ENCODE results near the gene DHRS7B. TPM values are rescaled to one million over a fixed set of nuclear protein-coding genes. Genes with fewer than 3 reads are reported as not detected.

Gene DHRS7B
- total RNA-seq, 4 donors from 2014 or later: 24.3 to 35.1 (median 33.7) TPM

DNA sequence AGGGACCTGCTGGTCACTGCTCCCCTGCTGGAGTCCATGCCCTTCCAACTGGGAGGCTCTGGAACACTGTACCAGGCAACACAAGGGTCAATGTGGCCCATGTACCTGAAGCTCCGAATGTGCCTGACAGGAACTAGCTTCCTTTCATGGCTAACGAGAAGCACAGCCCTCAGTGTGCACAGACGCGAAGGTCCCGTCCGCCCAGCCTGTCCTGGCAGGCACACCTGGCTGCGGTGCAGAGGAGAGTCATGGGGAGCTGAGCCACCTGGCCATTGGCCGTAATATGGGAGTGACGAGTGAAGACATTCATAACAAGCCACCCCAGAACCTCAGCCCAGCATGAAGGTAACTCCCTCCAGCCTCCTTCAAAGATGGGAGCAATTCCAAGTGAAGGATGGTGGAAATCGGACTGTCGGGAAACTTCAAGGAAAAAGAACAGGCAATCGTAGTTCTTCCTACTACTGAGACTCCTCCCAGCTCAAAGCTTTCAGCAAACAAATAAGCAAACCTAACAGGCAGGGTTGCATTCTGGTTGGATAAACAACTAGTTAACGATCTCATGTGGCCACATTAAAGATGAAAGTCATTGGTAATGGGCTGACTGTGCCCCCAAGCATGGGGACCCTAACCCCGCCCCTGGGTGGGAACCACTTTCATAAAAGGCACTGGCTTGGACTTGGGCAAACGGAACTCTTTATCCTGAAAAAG, 74.0 kb downstream of the DHRS7B start:
- DNase-seq (ENCODE audit: low spot score in 2 of 2): no peak
- TF ChIP-seq, protein P1, sequence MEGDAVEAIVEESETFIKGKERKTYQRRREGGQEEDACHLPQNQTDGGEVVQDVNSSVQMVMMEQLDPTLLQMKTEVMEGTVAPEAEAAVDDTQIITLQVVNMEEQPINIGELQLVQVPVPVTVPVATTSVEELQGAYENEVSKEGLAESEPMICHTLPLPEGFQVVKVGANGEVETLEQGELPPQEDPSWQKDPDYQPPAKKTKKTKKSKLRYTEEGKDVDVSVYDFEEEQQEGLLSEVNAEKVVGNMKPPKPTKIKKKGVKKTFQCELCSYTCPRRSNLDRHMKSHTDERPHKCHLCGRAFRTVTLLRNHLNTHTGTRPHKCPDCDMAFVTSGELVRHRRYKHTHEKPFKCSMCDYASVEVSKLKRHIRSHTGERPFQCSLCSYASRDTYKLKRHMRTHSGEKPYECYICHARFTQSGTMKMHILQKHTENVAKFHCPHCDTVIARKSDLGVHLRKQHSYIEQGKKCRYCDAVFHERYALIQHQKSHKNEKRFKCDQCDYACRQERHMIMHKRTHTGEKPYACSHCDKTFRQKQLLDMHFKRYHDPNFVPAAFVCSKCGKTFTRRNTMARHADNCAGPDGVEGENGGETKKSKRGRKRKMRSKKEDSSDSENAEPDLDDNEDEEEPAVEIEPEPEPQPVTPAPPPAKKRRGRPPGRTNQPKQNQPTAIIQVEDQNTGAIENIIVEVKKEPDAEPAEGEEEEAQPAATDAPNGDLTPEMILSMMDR (IDR thresholded peaks at IDR 0.05): no peak
- TF ChIP-seq EP300 (IDR thresholded peaks at IDR 0.05): no peak
- no peak for TF ChIP-seq POLR2A (IDR thresholded peaks at IDR 0.05)
- no peaks in the 10 kb centered on the region for H3K9me3 ChIP-seq
- H3K27me3 ChIP-seq: no peaks in the 10 kb centered on the region
- H3K27ac ChIP-seq: no peak overlapping the region
- no peak overlapping the region for H3K4me3 ChIP-seq
- WGBS, 2 donors: 80 to 83% methylated on average over 15 of the region's 15 CpGs
- H3K36me3 ChIP-seq: peaks cover 0 to 35% (median 15%) of the 10 kb centered on the region in 3 donors
- peaks cover 0 to 46% (median 9%) of the 10 kb centered on the region in 4 donors for H3K4me1 ChIP-seq

DNA sequence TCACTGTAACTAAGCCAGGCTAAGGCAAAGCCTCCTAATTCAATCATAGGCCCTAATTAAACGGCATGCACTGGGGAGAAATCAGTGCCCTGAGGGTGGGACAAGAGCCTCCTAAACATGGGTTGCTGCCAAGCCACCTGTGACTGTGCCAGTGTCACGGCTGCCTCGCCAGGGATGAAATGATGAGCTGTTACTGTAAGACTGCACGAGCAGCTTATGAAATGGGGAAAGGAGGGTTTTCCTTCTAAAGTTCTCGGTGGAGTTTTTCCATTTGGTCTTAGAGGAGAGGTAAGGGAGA, 74.5 kb downstream of the DHRS7B start:
- H3K36me3 ChIP-seq: peaks cover 0 to 34% (median 15%) of the 10 kb centered on the region in 3 donors
- H3K27ac ChIP-seq: no peak overlapping the region
- DNase-seq (ENCODE audit: low spot score in 2 of 2): no peak
- H3K4me3 ChIP-seq: no peak overlapping the region
- no peaks in the 10 kb centered on the region for H3K9me3 ChIP-seq
- WGBS, 2 donors: 58 to 62% methylated on average over 5 of the region's 5 CpGs
- TF ChIP-seq, protein P1 (IDR thresholded peaks at IDR 0.05): no peak
- TF ChIP-seq EP300 (IDR thresholded peaks at IDR 0.05): no peak
- TF ChIP-seq POLR2A (IDR thresholded peaks at IDR 0.05): no peak
- no peaks in the 10 kb centered on the region for H3K27me3 ChIP-seq
- peaks cover 0 to 46% (median 9%) of the 10 kb centered on the region in 4 donors for H3K4me1 ChIP-seq

DNA sequence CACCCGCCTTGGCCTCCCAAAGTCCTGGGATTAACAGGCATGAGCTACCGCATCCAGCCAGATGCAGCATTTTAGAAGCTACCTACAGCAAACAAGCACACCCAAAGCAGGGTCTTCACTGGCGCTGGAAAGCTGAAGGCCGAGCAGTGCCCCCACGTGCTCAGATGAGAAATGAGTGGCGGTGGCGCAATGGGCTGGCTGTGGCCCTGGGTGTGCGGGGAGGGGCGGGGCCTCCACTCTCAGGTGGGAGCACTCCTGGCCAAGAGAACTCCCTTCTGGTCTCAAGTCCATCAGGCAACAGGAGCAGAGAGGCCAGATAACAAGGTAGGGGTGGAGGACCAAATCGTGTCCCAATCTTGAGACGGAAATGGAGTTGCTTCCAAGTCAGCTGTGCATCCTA, 75.1 kb downstream of the DHRS7B start:
- WGBS, 2 donors: 93 to 96% methylated on average over 8 to 11 of the region's 11 CpGs
- no peak for DNase-seq (ENCODE audit: low spot score in 2 of 2)
- H3K27me3 ChIP-seq: no peaks in the 10 kb centered on the region
- no peak overlapping the region for H3K4me3 ChIP-seq
- no peak overlapping the region for H3K27ac ChIP-seq
- H3K9me3 ChIP-seq: no peaks in the 10 kb centered on the region
- TF ChIP-seq POLR2A (IDR thresholded peaks at IDR 0.05): no peak
- TF ChIP-seq, protein P1 (IDR thresholded peaks at IDR 0.05): no peak
- TF ChIP-seq EP300 (IDR thresholded peaks at IDR 0.05): no peak
- peaks cover 0 to 28% (median 12%) of the 10 kb centered on the region in 3 donors for H3K36me3 ChIP-seq
- peaks cover 0 to 46% (median 9%) of the 10 kb centered on the region in 4 donors for H3K4me1 ChIP-seq

DNA sequence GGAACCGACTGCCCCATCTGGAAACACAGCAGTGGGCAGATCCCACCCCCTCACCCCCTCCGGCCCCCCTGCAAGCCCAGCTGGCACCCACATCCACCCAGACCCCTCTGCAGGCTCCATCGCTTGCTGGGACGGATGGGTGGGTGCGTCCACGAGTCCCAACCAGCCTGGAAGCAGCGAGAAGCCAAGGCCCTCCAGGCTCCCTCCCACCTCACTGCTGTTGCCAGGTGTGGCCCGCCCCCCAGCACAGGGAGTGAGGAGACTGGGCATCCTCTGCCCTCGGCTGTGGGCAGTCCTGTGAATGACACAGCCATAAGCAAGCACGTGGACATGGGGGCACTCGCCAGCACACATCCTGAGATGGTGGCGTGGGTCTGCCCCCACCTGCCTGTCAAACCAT, 75.7 kb downstream of the DHRS7B start:
- WGBS, 2 donors: 87 to 93% methylated on average over 5 to 7 of the region's 12 CpGs

DNA sequence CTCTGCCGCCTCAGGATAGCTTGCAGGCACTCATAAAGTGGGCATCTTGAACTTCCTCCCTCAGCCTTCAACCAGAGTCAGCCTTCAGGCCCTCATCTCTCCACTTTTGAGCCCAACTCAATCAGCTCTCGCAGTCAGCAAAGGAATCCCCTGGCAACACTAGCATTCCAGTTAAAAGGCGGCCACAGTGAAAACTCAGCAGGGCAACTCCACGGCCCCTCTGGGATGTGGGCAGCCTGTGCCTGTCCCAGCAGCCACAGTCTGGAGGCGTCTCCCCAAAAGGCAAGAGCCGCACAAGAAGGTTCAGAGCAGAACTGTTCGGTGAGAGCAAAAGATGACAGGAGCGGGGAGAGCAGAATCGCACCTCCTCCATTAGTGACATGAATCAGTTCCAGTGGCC, 78.2 kb downstream of the DHRS7B start:
- TF ChIP-seq POLR2A (IDR thresholded peaks at IDR 0.05) (no peak), EP300 (IDR thresholded peaks at IDR 0.05) (no peak)
- TF ChIP-seq, protein P1 (IDR thresholded peaks at IDR 0.05): no peak
- peak overlapping the region in 1 of 4 donors; percentile 26 for H3K27ac ChIP-seq
- DNase-seq (ENCODE audit: low spot score in 2 of 2): no peak
- H3K4me1 ChIP-seq: peaks cover 0 to 59% (median 7%) of the 10 kb centered on the region in 4 donors
- no peaks in the 10 kb centered on the region for H3K27me3 ChIP-seq
- no peak overlapping the region for H3K4me3 ChIP-seq
- peaks cover 0 to 36% (median 0%) of the 10 kb centered on the region in 3 donors for H3K36me3 ChIP-seq
- 52 to 54% methylated on average over 9 of the region's 9 CpGs for WGBS, 2 donors
- no peaks in the 10 kb centered on the region for H3K9me3 ChIP-seq

More for the DNA sequence above, 75.7 kb downstream of the DHRS7B start:
- no peak for DNase-seq (ENCODE audit: low spot score in 2 of 2)
- Histone ChIP-seq H3K4me1 (peaks cover 0 to 46% (median 9%) of the 10 kb centered on the region in 4 donors), H3K27ac (no peak overlapping the region), H3K36me3 (peaks cover 0 to 25% (median 9%) of the 10 kb centered on the region in 3 donors), H3K27me3 (no peaks in the 10 kb centered on the region), H3K9me3 (no peaks in the 10 kb centered on the region), H3K4me3 (no peak overlapping the region)
- TF ChIP-seq POLR2A (IDR thresholded peaks at IDR 0.05): no peak

All from tibial nerve (tissue), 4 donors.